Stimulated activated CD4-positive, alpha-beta T cell treated with anti-CD3 and anti-CD28 coated beads, Interleukin-12 subunit alpha, Interleukin-12 subunit beta, amount 100 ng/mL, for 24 hours (primary cell): ENCODE data around the gene KCP.
"Not testable (repeated sequence)": the region's sequence is repeated elsewhere in the genome, so short reads cannot be mapped to it uniquely, and the experiment has no call there.

ENCODE experiments used
- DNase-seq, 2 experiments: peaks; one replicate each; pipeline ENCODE4 v3.0.0-alpha.2; 2020; ENCODE audit warnings: low read depth in 2 of 2

The KCP gene

GRCh38 chr7:128921866-128922440, 11.4 kb upstream of the KCP start:
- DNase-seq: no peak

GRCh38 chr7:128920913-128921582, 10.5 kb upstream of the KCP start:
- DNase-seq: no peak

- DNase-seq: no peak
These were observed 9.6 kb upstream of the KCP start for GRCh38 chr7:128919881-128920799.

- DNase-seq: no peak
These were observed 8.7 kb upstream of the KCP start for GRCh38 chr7:128919241-128919640.

- no peak for DNase-seq
These were observed 7.6 kb upstream of the KCP start for GRCh38 chr7:128918016-128918665.

GRCh38 chr7:128917122-128917521, 6.6 kb upstream of the KCP start:
- no peak for DNase-seq

GRCh38 chr7:128916643-128916915, 6.1 kb upstream of the KCP start:
- DNase-seq: no peak

GRCh38 chr7:128915841-128916642, 5.5 kb upstream of the KCP start:
- DNase-seq: no peak

GRCh38 chr7:128915271-128915819, 4.8 kb upstream of the KCP start:
- no peak for DNase-seq

- no peak for DNase-seq
These were observed 4.2 kb upstream of the KCP start for GRCh38 chr7:128914566-128915151.

- no peak for DNase-seq
These were observed 3.5 kb upstream of the KCP start for GRCh38 chr7:128913870-128914565.

- not testable (repeated sequence) for DNase-seq
These were observed 2.4 kb upstream of the KCP start for GRCh38 chr7:128912709-128913495.

- no peak for DNase-seq
These were observed 1.8 kb upstream of the KCP start for GRCh38 chr7:128912281-128912680.

- no peak for DNase-seq
These were observed 1.0 kb upstream of the KCP start for GRCh38 chr7:128911423-128912031.

- DNase-seq: no peak
These were observed 612 bp downstream of the KCP start for GRCh38 chr7:128909625-128910568.

- DNase-seq: no peak
These were observed 1.5 kb downstream of the KCP start for GRCh38 chr7:128908750-128909624.
